Stimulated activated CD4-positive, alpha-beta T cell treated with anti-CD3 and anti-CD28 coated beads, Interleukin-1b, Interleukin-23, amount 100 ng/mL, for 1 hour (primary cell): ENCODE results near the gene NMNAT2.
A peak's percentile ranks its signal among the peaks of the same experiment; 100 is the strongest.
"Not testable (repeated sequence)": the region's sequence is repeated elsewhere in the genome, so short reads cannot be mapped to it uniquely, and the experiment has no call there.

Experiments used
- DNase-seq, 2 donors: peaks; one replicate each; pipeline ENCODE4 v3.0.0-alpha.2; 2020; ENCODE audit warnings: low read depth in 2 of 2

Gene NMNAT2

GRCh38 chr1:183288583-183288982, 129.6 kb downstream of the NMNAT2 start:
- DNase-seq, result no peak

GRCh38 chr1:183287191-183287675, 130.9 kb downstream of the NMNAT2 start:
- no peak for DNase-seq

GRCh38 chr1:183285746-183286145, 132.4 kb downstream of the NMNAT2 start:
- no peak for DNase-seq

- DNase-seq, result no peak
Measured at GRCh38 chr1:183285256-183285655, 132.9 kb downstream of the NMNAT2 start.

GRCh38 chr1:183284086-183284485, 134.1 kb downstream of the NMNAT2 start:
- no peak for DNase-seq

- no peak for DNase-seq
Measured at GRCh38 chr1:183283286-183283685, 134.9 kb downstream of the NMNAT2 start.

- no peak for DNase-seq
Measured at GRCh38 chr1:183282101-183282855, 135.9 kb downstream of the NMNAT2 start.

- DNase-seq, result peak; percentile 7 to 52
Measured at GRCh38 chr1:183281553-183282091, 136.6 kb downstream of the NMNAT2 start.

- no peak for DNase-seq
Measured at GRCh38 chr1:183281039-183281438, 137.1 kb downstream of the NMNAT2 start.

- DNase-seq, result no peak
Measured at GRCh38 chr1:183279835-183280234, 138.3 kb downstream of the NMNAT2 start.

GRCh38 chr1:183278739-183279591, 139.2 kb downstream of the NMNAT2 start:
- no peak for DNase-seq

GRCh38 chr1:183277821-183278738, 140.1 kb downstream of the NMNAT2 start:
- DNase-seq, result no peak

- DNase-seq, result no peak
Measured at GRCh38 chr1:183276386-183277080, 141.6 kb downstream of the NMNAT2 start.

- no peak for DNase-seq
Measured at GRCh38 chr1:183275322-183275721, 142.9 kb downstream of the NMNAT2 start.

GRCh38 chr1:183274836-183275235, 143.3 kb downstream of the NMNAT2 start:
- DNase-seq, result no peak

- DNase-seq, result not testable (repeated sequence)
Measured at GRCh38 chr1:183273984-183274383, 144.2 kb downstream of the NMNAT2 start.

GRCh38 chr1:183273300-183273699, 144.9 kb downstream of the NMNAT2 start:
- DNase-seq, result no peak

GRCh38 chr1:183272390-183272848, 145.8 kb downstream of the NMNAT2 start:
- DNase-seq, result no peak

GRCh38 chr1:183270541-183271141, 147.5 kb downstream of the NMNAT2 start:
- DNase-seq, result no peak
